MM.1S (cell line): Measurements from ENCODE around the gene DISC1.
"Not testable (repeated sequence)": the region's sequence is repeated elsewhere in the genome, so short reads cannot be mapped to it uniquely, and the experiment has no call there.

Experiments used
- DNase-seq: peaks from one replicate; pipeline ENCODE4 v3.0.0-alpha.2; 2015
- H2AFZ ChIP-seq: fragments of 300-600 bp; sonication (generic); 2 replicates; pipeline ENCODE4 v1.6.0; 2016; ENCODE audit warnings: antibody characterized with exemption, low read length
- H3F3A ChIP-seq: fragments of 300-600 bp; sonication (generic); 2 replicates; pipeline ENCODE4 v1.6.1; 2016; ENCODE audit warnings: mild to moderate bottlenecking, antibody characterized with exemption, low read length, moderate library complexity, mixed read lengths; ENCODE audit not compliant: insufficient read depth
- H3K27ac ChIP-seq: fragments of 300-600 bp; sonication (generic); 2 replicates; pipeline ENCODE4 v1.5.1; 2016; ENCODE audit warnings: mild to moderate bottlenecking, low read length
- H3K27me3 ChIP-seq: fragments of 300-600 bp; sonication (generic); replicated peaks from 2 replicates; pipeline ENCODE4 v1.6.0; 2016; ENCODE audit warnings: low read length; ENCODE audit not compliant: insufficient read depth
- H3K36me3 ChIP-seq: fragments of 300-600 bp; sonication (generic); replicated peaks from 2 replicates; pipeline ENCODE4 v1.6.1; 2016; ENCODE audit warnings: mild to moderate bottlenecking, low read length, mixed read lengths; ENCODE audit not compliant: insufficient read depth
- H3K4me1 ChIP-seq: fragments of 300-600 bp; sonication (generic); 2 replicates; pipeline ENCODE4 v1.6.1; 2016; ENCODE audit warnings: low read length, mixed read lengths
- H3K4me2 ChIP-seq: fragments of 300-600 bp; sonication (generic); 2 replicates; pipeline ENCODE4 v1.6.0; 2016; ENCODE audit warnings: low read depth, low read length
- H3K4me3 ChIP-seq: fragments of 300-600 bp; sonication (generic); 2 replicates; pipeline ENCODE4 v1.5.1; 2016; ENCODE audit warnings: low read length, mixed read lengths
- H3K79me2 ChIP-seq: fragments of 300-600 bp; sonication (generic); 2 replicates; pipeline ENCODE4 v1.6.1; 2016; ENCODE audit warnings: mixed run types, low read length, mixed read lengths
- H3K9ac ChIP-seq: fragments of 300-600 bp; sonication (generic); 2 replicates; pipeline ENCODE4 v1.6.1; 2016; ENCODE audit warnings: low read length, mixed read lengths
- H3K9me2 ChIP-seq: fragments of 300-600 bp; sonication (generic); replicated peaks from 2 replicates; pipeline ENCODE4 v1.6.1; 2016; ENCODE audit warnings: mild to moderate bottlenecking, low read length, mixed read lengths; ENCODE audit not compliant: insufficient read depth
- H3K9me3 ChIP-seq: fragments of 300-600 bp; sonication (generic); replicated peaks from 2 replicates; pipeline ENCODE4 v1.6.1; 2016; ENCODE audit warnings: mild to moderate bottlenecking, low read length, mixed read lengths; ENCODE audit not compliant: insufficient read depth
- H4K20me1 ChIP-seq: fragments of 300-600 bp; sonication (generic); 2 replicates; pipeline ENCODE4 v1.6.1; 2016; ENCODE audit warnings: mild to moderate bottlenecking, low read length, moderate library complexity, mixed read lengths; ENCODE audit not compliant: insufficient read depth
- EZH2 ChIP-seq: fragments of 300-600 bp; sonication (generic); optimal IDR thresholded peaks from 2 replicates; pipeline ENCODE3; 2017; ENCODE audit warnings: low read depth, mild to moderate bottlenecking, antibody characterized with exemption, low read length, mixed read lengths
- EZH2phosphoT487 ChIP-seq: fragments of 300-600 bp; sonication (generic); IDR thresholded peaks from 2 replicates; pipeline ENCODE4 v1.6.1; 2018; ENCODE audit warnings: antibody characterized with exemption, low read length
- TF ChIP-seq, protein P1 (sequence below): fragments of 300-600 bp; sonication (generic); IDR thresholded peaks from 2 replicates; pipeline ENCODE4 v1.5.1; 2016; ENCODE audit warnings: antibody characterized with exemption, low read length, mixed read lengths

The DISC1 gene

DNA sequence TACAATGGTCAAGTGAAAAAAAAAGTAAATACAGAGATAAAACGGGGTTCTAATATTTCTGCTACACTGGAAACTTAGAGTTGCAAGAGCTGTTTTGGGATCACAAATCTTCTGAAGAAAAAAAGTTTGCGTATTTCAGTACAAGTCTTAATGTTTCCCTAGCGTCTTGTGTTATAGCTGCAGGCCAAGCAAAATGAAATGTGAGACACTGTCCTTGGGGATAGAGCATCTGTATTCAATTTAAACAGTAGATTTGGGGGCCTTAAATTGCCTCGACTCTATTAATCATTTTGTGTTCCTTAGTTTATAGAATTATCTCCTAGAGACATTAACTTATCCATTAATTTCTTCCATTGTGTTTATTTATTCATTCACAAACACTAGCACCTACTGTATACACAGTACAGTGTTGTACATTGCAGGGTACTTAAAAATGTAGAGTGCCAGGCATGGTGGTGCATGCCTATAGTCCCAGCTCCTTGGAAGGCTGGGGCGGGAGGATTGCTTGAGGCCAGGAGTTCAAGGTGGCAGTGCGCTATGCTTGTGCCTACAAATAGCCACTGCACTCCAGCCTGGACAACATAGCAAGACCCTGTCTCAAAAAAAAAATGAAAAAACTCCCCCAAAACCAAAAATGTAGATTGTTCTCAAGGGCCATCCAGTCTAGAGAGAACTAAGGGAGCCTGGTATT is 7.9 kb downstream of the DISC1 start:
- Histone ChIP-seq H4K20me1 (no peaks in the 10 kb centered on the region), H3K79me2 (no peaks in the 10 kb centered on the region), H2AFZ (no peak overlapping the region), H3K36me3 (no peaks in the 10 kb centered on the region), H3K4me3 (no peak overlapping the region), H3K27ac (no peak overlapping the region), H3F3A (no peaks in the 10 kb centered on the region), H3K4me2 (no peak overlapping the region), H3K4me1 (no peaks in the 10 kb centered on the region), H3K9me3 (no peaks in the 10 kb centered on the region), H3K9ac (no peak overlapping the region), H3K9me2 (no peaks in the 10 kb centered on the region), H3K27me3 (no peaks in the 10 kb centered on the region)
- TF ChIP-seq EZH2phosphoT487 = no peak
- TF ChIP-seq EZH2 = no peak
- TF ChIP-seq, protein P1, sequence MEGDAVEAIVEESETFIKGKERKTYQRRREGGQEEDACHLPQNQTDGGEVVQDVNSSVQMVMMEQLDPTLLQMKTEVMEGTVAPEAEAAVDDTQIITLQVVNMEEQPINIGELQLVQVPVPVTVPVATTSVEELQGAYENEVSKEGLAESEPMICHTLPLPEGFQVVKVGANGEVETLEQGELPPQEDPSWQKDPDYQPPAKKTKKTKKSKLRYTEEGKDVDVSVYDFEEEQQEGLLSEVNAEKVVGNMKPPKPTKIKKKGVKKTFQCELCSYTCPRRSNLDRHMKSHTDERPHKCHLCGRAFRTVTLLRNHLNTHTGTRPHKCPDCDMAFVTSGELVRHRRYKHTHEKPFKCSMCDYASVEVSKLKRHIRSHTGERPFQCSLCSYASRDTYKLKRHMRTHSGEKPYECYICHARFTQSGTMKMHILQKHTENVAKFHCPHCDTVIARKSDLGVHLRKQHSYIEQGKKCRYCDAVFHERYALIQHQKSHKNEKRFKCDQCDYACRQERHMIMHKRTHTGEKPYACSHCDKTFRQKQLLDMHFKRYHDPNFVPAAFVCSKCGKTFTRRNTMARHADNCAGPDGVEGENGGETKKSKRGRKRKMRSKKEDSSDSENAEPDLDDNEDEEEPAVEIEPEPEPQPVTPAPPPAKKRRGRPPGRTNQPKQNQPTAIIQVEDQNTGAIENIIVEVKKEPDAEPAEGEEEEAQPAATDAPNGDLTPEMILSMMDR = no peak
- no peak for DNase-seq

DNA sequence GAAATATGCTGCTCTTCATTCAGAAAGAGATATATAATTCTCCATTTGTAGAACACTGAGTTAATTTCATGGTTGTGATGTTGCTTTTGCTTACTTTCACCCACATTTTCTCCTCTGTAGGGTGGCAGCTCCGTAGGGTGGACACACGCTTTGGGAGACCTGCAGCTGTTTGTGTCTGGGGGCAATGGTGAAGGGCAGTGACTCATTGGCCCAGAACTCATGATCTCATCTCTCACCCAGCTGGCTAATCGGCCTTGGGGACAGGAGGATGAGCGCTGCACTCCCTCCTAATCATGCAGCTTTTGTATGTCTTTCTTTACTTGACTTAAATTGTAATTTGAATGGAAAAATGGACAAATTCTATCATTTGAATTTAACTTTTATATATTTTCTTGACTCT is 9.6 kb downstream of the DISC1 start:
- H3K9me3 ChIP-seq = no peaks in the 10 kb centered on the region
- H3K27ac ChIP-seq = no peak overlapping the region
- H2AFZ ChIP-seq = no peak overlapping the region
- H3K27me3 ChIP-seq = no peaks in the 10 kb centered on the region
- no peaks in the 10 kb centered on the region for H3K79me2 ChIP-seq
- no peaks in the 10 kb centered on the region for H3F3A ChIP-seq
- H3K9ac ChIP-seq = no peak overlapping the region
- TF ChIP-seq EZH2 (no peak), EZH2phosphoT487 (no peak)
- TF ChIP-seq, protein P1 = no peak
- no peaks in the 10 kb centered on the region for H3K4me1 ChIP-seq
- no peaks in the 10 kb centered on the region for H4K20me1 ChIP-seq
- H3K36me3 ChIP-seq = no peaks in the 10 kb centered on the region
- H3K9me2 ChIP-seq = no peaks in the 10 kb centered on the region
- no peak for DNase-seq
- H3K4me3 ChIP-seq = no peak overlapping the region
- H3K4me2 ChIP-seq = no peak overlapping the region

DNA sequence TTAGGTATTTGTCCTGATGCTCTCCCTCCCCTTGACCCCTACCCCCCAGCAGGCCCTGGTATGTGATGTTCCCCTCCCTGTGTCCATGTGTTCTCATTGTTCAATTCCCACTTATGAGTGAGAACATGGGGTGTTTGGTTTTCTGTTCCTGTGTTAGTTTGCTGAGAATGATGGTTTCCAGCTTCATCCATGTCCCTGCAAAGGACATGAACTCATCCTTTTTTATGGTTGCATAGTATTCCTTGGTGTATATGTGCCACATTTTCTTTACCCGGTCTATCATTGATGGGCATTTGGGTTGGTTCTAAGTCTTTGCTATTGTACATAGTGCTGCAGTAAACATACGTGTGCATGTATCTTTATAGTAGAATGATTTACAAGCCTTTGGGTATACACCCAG is 10.3 kb downstream of the DISC1 start:
- not testable (repeated sequence) for H3K9me2 ChIP-seq, H3F3A ChIP-seq, H3K27me3 ChIP-seq, H3K4me2 ChIP-seq, H3K36me3 ChIP-seq, H2AFZ ChIP-seq, H4K20me1 ChIP-seq, H3K9ac ChIP-seq, H3K27ac ChIP-seq, H3K9me3 ChIP-seq, H3K4me3 ChIP-seq, DNase-seq, H3K4me1 ChIP-seq, H3K79me2 ChIP-seq

DNA sequence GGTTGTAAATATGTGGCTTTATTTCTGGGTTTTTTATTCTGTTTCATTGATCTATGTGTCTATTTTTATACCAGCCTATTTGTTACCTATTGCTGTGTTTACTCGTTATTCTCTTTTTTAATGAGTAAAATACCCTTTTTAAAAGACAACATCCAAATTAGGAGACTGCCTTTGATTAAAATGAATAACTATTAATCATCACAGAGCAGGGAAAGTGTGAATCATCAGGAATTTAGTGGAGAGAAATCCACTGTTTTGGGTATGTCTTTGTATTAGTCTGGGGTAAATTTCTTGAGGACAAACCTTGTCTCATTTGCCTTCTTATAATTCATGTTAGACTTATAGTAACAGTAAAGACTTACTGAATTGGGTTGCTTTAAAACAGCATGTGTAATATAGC is 12.1 kb downstream of the DISC1 start:
- no peaks in the 10 kb centered on the region for H3F3A ChIP-seq
- no peaks in the 10 kb centered on the region for H3K4me1 ChIP-seq
- no peak overlapping the region for H2AFZ ChIP-seq
- H3K4me2 ChIP-seq = no peak overlapping the region
- no peak for DNase-seq
- no peak overlapping the region for H3K9ac ChIP-seq
- no peaks in the 10 kb centered on the region for H3K9me2 ChIP-seq
- no peaks in the 10 kb centered on the region for H3K36me3 ChIP-seq
- no peaks in the 10 kb centered on the region for H4K20me1 ChIP-seq
- no peaks in the 10 kb centered on the region for H3K9me3 ChIP-seq
- no peak overlapping the region for H3K4me3 ChIP-seq
- no peaks in the 10 kb centered on the region for H3K79me2 ChIP-seq
- no peaks in the 10 kb centered on the region for H3K27me3 ChIP-seq
- TF ChIP-seq EZH2 = no peak
- no peak for TF ChIP-seq EZH2phosphoT487
- TF ChIP-seq, protein P1 = no peak
- H3K27ac ChIP-seq = no peak overlapping the region
